Adrenal gland (tissue), 12 donors: ENCODE measurements around the gene YKT6. TPM values are rescaled to one million over a fixed set of nuclear protein-coding genes. Genes with fewer than 3 reads are reported as not detected.

ENCODE experiments used
- DNase-seq, 7 donors: peaks; one replicate each; pipeline ENCODE4 v3.0.0-alpha.2; 2019 to 2020
- H3K27ac ChIP-seq, 5 donors: fragments of 200-600 bp; sonication (generic) in 4 of 5; 1 replicate in 3 of 5; 2 replicates in 2 of 5; pipeline versions ENCODE4 v1.5.1 to v1.8.0; 2016 to 2020; ENCODE audit warnings: mild to moderate bottlenecking in 1 of 5
- H3K27me3 ChIP-seq: fragments of 200-600 bp; 2 replicates; pipeline ENCODE4 v1.8.0; 2021
- H3K36me3 ChIP-seq, 2 donors: fragments of 200-600 bp; replicated peaks in 1 of 2; 1 replicate in 1 of 2; 2 replicates in 1 of 2; pipeline versions ENCODE4 v1.5.1 to v1.8.0; 2018 to 2022
- H3K4me1 ChIP-seq, 2 donors: fragments of 200-600 bp; replicated peaks in 1 of 2; 1 replicate in 1 of 2; 2 replicates in 1 of 2; pipeline versions ENCODE4 v1.5.1 to v1.8.0; 2018 to 2021
- H3K4me3 ChIP-seq, 4 donors: fragments of 200-600 bp; sonication (generic) in 3 of 4; one replicate each; pipeline ENCODE4 v1.5.1; 2016 to 2018
- H3K9me3 ChIP-seq, 3 donors: fragments of 200-600 bp; sonication (generic) in 1 of 3; replicated peaks in 1 of 3; 1 replicate in 2 of 3; 2 replicates in 1 of 3; pipeline versions ENCODE4 v1.5.1 to v1.8.0; 2016 to 2021
- CTCF ChIP-seq, 6 experiments: fragments of 450-650 bp in 4 of 6; fragments of 200-600 bp in 2 of 6; sonication (generic) in 1 of 6; IDR thresholded peaks; 1 replicate in 5 of 6; 2 replicates in 1 of 6; pipeline versions ENCODE4 v1.5.1 to v1.8.0; 2016 to 2021; ENCODE audit warnings: antibody characterized with exemption in 6 of 6, mild to moderate bottlenecking in 2 of 6, moderate library complexity in 1 of 6
- POLR2A ChIP-seq, 2 donors: fragments of 450-650 bp; IDR thresholded peaks; one replicate each; pipeline ENCODE4 v1.6.1; 2017; ENCODE audit warnings: antibody characterized with exemption in 2 of 2, mild to moderate bottlenecking in 2 of 2, moderate library complexity in 1 of 2
- WGBS, 4 donors: extraction: QIAGEN DNeasy Blood & Tissue Kit in 2 of 4; methylation state at CpG; one replicate each; pipeline versions ENCODE4 v1.1.5 to v1.1.7; 2013 to 2017; 5-methylcytosine and 5-hydroxymethylcytosine counted together
- intact Hi-C, 2 donors: fragments of 100-400 bp; cut with DNase I; formaldehyde crosslinking; loops; one replicate each; pipeline versions ENCODE4 v1.14.1 to v1.15.0; 2022 to 2023
- polyA plus RNA-seq, 3 donors: library from polyadenylated mRNA; stranded (reverse); fragments of 200-250 nt in 2 of 3; fragments of 350-450 nt in 1 of 3; fragmentation: Illumina TruSeq in 1 of 3; extraction: RNeasy Lipid Tissue Mini Kit (QIAGEN cat#74804) in 1 of 3; gene quantifications; one replicate each; pipeline ENCODE4 v1.2.3, GENCODE V29; 2013 to 2014
- total RNA-seq, 9 donors: library from RNA; depleted of rRNA in 4 of 9; stranded (reverse); fragments of >200 nt in 4 of 9; fragments of 120-200 nt in 1 of 9; fragmentation: NEBNext Ultra II Directional in 1 of 9; extraction: Animal tissue kit (Norgen Biotek cat#: 25700) in 1 of 9; gene quantifications; one replicate each; pipeline versions ENCODE4 v1.1.0 to v1.2.4, GENCODE V29; 2013 to 2023
- donor health status: healthy with polysubstance abuse.
- donor health status: Bipolar disorder and iron deficiency.
- donor health status: DM: yes; HTN: yes; CAD: no.
- donor health status: DM: no; HTN: no; CAD: no.
- donor health status: DM: no; HTN: no; CAD: no.
- donor health status: DM: yes; HTN: yes; CAD: no.

The YKT6 gene
- total and polyA plus RNA-seq, 12 donors = 32.8 to 94.7 (median 53.8) TPM

GRCh38 chr7:44191171-44191570 is 9.6 kb upstream of the YKT6 start:
- no peaks in the 10 kb centered on the region for H3K4me1 ChIP-seq
- H3K27ac ChIP-seq = no peak overlapping the region
- TF ChIP-seq POLR2A (IDR thresholded peaks at IDR 0.05) (no peak), CTCF (IDR thresholded peaks at IDR 0.05) (no peak)
- no peak overlapping the region for H3K4me3 ChIP-seq
- H3K27me3 ChIP-seq = peaks cover 2% of the 10 kb centered on the region
- intact Hi-C loops = loop anchor here in 1 of 2 donors (10.0 kb wide), 1 partner anchor 116 kb away; no protein-coding TSS in a partner anchor
- WGBS, 4 donors = 77 to 89% (median 81%) methylated on average over 5 of the region's 5 CpGs
- no peaks in the 10 kb centered on the region for H3K9me3 ChIP-seq
- no peaks in the 10 kb centered on the region for H3K36me3 ChIP-seq
- no peak for DNase-seq

GRCh38 chr7:44193011-44193802 is 7.6 kb upstream of the YKT6 start:
- peaks cover 2% of the 10 kb centered on the region for H3K27me3 ChIP-seq
- WGBS, 4 donors = 84 to 90% (median 88%) methylated on average over 6 to 7 of the region's 7 CpGs
- no peak for DNase-seq
- H3K4me1 ChIP-seq = no peaks in the 10 kb centered on the region
- no peak overlapping the region for H3K27ac ChIP-seq
- TF ChIP-seq CTCF (IDR thresholded peaks at IDR 0.05) (no peak), POLR2A (IDR thresholded peaks at IDR 0.05) (no peak)
- intact Hi-C loops = loop anchor here in 1 of 2 donors (10.0 kb wide), 1 partner anchor 118 kb away; no protein-coding TSS in a partner anchor
- no peak overlapping the region for H3K4me3 ChIP-seq
- H3K36me3 ChIP-seq = no peaks in the 10 kb centered on the region
- H3K9me3 ChIP-seq = no peaks in the 10 kb centered on the region

GRCh38 chr7:44194069-44194468 is 6.7 kb upstream of the YKT6 start:
- Histone ChIP-seq H3K36me3 (no peaks in the 10 kb centered on the region), H3K4me1 (no peaks in the 10 kb centered on the region), H3K27ac (no peak overlapping the region), H3K4me3 (no peak overlapping the region), H3K27me3 (peaks cover 2% of the 10 kb centered on the region), H3K9me3 (no peaks in the 10 kb centered on the region)
- no peak for TF ChIP-seq CTCF (IDR thresholded peaks at IDR 0.05)
- TF ChIP-seq POLR2A (IDR thresholded peaks at IDR 0.05) = no peak
- DNase-seq = no peak
- intact Hi-C loops = loop anchor here in 1 of 2 donors (10.0 kb wide), 1 partner anchor 119 kb away; no protein-coding TSS in a partner anchor
- WGBS, 4 donors = 48 to 100% (median 51%) methylated on average over 1 to 2 of the region's 2 CpGs

- H3K27ac ChIP-seq = no peak overlapping the region
- intact Hi-C loops = loop anchor here in 1 of 2 donors (10.0 kb wide), 1 partner anchor 120 kb away; no protein-coding TSS in a partner anchor
- TF ChIP-seq CTCF (IDR thresholded peaks at IDR 0.05) (no peak), POLR2A (IDR thresholded peaks at IDR 0.05) (no peak)
- DNase-seq = no peak
- no peaks in the 10 kb centered on the region for H3K4me1 ChIP-seq
- H3K9me3 ChIP-seq = no peaks in the 10 kb centered on the region
- H3K4me3 ChIP-seq = no peak overlapping the region
- 48 to 77% (median 63%) methylated on average over 3 of the region's 3 CpGs for WGBS, 4 donors
- H3K27me3 ChIP-seq = peaks cover 2% of the 10 kb centered on the region
- H3K36me3 ChIP-seq = no peaks in the 10 kb centered on the region
Measured at GRCh38 chr7:44194562-44195145, 6.1 kb upstream of the YKT6 start.
